Testis (tissue), 2 donors: ENCODE results near the gene DNAJC22.

ENCODE experiments used
- POLR2A ChIP-seq: fragments of 450-650 bp; IDR thresholded peaks from one replicate; pipeline ENCODE4 v1.6.1; 2017; ENCODE audit warnings: antibody characterized with exemption, mild to moderate bottlenecking, moderate library complexity
- TF ChIP-seq, protein P1 (sequence below), 3 experiments: fragments of 450-650 bp in 2 of 3; fragments of 200-600 bp in 1 of 3; sonication (generic) in 1 of 3; IDR thresholded peaks; one replicate each; pipeline ENCODE4 v1.5.1; 2016 to 2019; ENCODE audit warnings: antibody characterized with exemption in 3 of 3, mild to moderate bottlenecking in 2 of 3, moderate library complexity in 1 of 3

DNA sequence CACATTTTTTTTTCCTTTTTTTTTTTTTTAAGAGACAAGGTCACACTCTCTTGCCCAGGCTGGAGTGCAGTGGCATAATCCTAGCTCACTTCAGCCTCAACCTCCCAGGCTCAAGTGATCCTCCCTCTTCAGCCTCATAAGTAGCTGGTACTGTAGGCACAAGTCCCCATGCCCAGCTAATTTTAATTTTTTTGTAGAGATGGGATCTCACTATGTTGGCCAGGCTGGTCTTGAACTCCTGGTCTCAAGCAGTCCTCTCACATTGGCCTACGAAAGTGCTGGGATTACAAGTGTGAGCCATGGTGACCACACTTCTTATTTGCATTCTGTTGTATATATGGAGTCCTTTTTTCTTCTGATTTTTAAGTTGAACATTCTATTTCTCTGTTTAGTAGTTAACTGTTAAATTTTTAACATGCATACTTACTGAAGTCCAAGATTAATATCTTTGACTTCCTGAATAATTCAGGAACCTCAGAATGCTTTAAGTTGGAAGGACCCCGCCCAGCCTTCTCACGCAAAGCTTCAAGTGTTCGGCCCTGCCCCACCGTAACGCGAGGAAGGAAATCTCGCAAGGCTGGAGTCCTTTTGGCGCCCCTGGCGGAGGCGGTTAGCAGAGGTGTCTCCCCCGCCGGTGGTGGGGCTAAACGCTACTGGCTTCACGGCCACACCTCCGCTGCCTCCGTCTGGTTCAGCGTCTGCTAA lies 42.1 kb downstream of the DNAJC22 start:
- TF ChIP-seq, protein P1, sequence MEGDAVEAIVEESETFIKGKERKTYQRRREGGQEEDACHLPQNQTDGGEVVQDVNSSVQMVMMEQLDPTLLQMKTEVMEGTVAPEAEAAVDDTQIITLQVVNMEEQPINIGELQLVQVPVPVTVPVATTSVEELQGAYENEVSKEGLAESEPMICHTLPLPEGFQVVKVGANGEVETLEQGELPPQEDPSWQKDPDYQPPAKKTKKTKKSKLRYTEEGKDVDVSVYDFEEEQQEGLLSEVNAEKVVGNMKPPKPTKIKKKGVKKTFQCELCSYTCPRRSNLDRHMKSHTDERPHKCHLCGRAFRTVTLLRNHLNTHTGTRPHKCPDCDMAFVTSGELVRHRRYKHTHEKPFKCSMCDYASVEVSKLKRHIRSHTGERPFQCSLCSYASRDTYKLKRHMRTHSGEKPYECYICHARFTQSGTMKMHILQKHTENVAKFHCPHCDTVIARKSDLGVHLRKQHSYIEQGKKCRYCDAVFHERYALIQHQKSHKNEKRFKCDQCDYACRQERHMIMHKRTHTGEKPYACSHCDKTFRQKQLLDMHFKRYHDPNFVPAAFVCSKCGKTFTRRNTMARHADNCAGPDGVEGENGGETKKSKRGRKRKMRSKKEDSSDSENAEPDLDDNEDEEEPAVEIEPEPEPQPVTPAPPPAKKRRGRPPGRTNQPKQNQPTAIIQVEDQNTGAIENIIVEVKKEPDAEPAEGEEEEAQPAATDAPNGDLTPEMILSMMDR (IDR thresholded peaks at IDR 0.05): no peak
- TF ChIP-seq POLR2A: no peak
